Measurements from ENCODE around the gene RSPO1.

The RSPO1 gene

GRCh38 chr1:37622131-37622530 lies 12.6 kb downstream of the RSPO1 start:
- Histone ChIP-seq H2AFZ (ENCODE audit: low read length) (no peak overlapping the region), H3K9me3 (replicated peaks; ENCODE audit: insufficient read depth, low read length) (no peaks in the 10 kb centered on the region), H3F3A (ENCODE audit: insufficient read depth, low read length) (no peaks in the 10 kb centered on the region), H3K4me2 (ENCODE audit: low read depth, low read length) (no peak overlapping the region), H3K79me2 (ENCODE audit: low read length) (no peaks in the 10 kb centered on the region), H3K9me2 (replicated peaks; ENCODE audit: insufficient read depth, low read length) (no peaks in the 10 kb centered on the region), H3K4me1 (ENCODE audit: low read length) (no peaks in the 10 kb centered on the region), H3K27ac (ENCODE audit: low read length) (no peak overlapping the region), H3K4me3 (ENCODE audit: low read length) (no peak overlapping the region), H3K27me3 (replicated peaks; ENCODE audit: insufficient read depth, low read length) (peaks cover 64% of the 10 kb centered on the region), H4K20me1 (ENCODE audit: insufficient read depth, low read length) (no peaks in the 10 kb centered on the region), H3K36me3 (replicated peaks; ENCODE audit: insufficient read depth, low read length) (no peaks in the 10 kb centered on the region), H3K9ac (ENCODE audit: low read length) (no peak overlapping the region)
- TF ChIP-seq EZH2phosphoT487 (IDR thresholded peaks at IDR 0.05; ENCODE audit: low read length) (no peak), CTCF (IDR thresholded peaks at IDR 0.05; ENCODE audit: low read length) (0 out of 2 replicates have a peak, but pooled peaks have one; percentile 10)
- no peak for DNase-seq

GRCh38 chr1:37621326-37621870 lies 13.3 kb downstream of the RSPO1 start:
- Histone ChIP-seq H3K79me2 (ENCODE audit: low read length) (no peaks in the 10 kb centered on the region), H3K9ac (ENCODE audit: low read length) (no peak overlapping the region), H3K36me3 (replicated peaks; ENCODE audit: insufficient read depth, low read length) (no peaks in the 10 kb centered on the region), H3F3A (ENCODE audit: insufficient read depth, low read length) (no peaks in the 10 kb centered on the region), H3K4me1 (ENCODE audit: low read length) (no peaks in the 10 kb centered on the region), H3K27ac (ENCODE audit: low read length) (no peak overlapping the region), H3K4me3 (ENCODE audit: low read length) (no peak overlapping the region), H3K27me3 (replicated peaks; ENCODE audit: insufficient read depth, low read length) (peaks cover 63% of the 10 kb centered on the region), H3K4me2 (ENCODE audit: low read depth, low read length) (no peak overlapping the region), H3K9me2 (replicated peaks; ENCODE audit: insufficient read depth, low read length) (no peaks in the 10 kb centered on the region), H3K9me3 (replicated peaks; ENCODE audit: insufficient read depth, low read length) (no peaks in the 10 kb centered on the region), H2AFZ (ENCODE audit: low read length) (no peak overlapping the region), H4K20me1 (ENCODE audit: insufficient read depth, low read length) (no peaks in the 10 kb centered on the region)
- TF ChIP-seq EZH2 (optimal IDR thresholded peaks at IDR 0.05; ENCODE audit: low read depth, low read length), result no peak
- DNase-seq, result no peak

GRCh38 chr1:37620707-37621106 lies 14.0 kb downstream of the RSPO1 start:
- no peaks in the 10 kb centered on the region for H4K20me1 ChIP-seq (ENCODE audit: insufficient read depth, low read length)
- no peaks in the 10 kb centered on the region for H3K79me2 ChIP-seq (ENCODE audit: low read length)
- no peak overlapping the region for H3K4me2 ChIP-seq (ENCODE audit: low read depth, low read length)
- H2AFZ ChIP-seq (ENCODE audit: low read length), result no peak overlapping the region
- H3K36me3 ChIP-seq (replicated peaks; ENCODE audit: insufficient read depth, low read length), result no peaks in the 10 kb centered on the region
- no peak overlapping the region for H3K9ac ChIP-seq (ENCODE audit: low read length)
- H3K9me2 ChIP-seq (replicated peaks; ENCODE audit: insufficient read depth, low read length), result no peaks in the 10 kb centered on the region
- H3F3A ChIP-seq (ENCODE audit: insufficient read depth, low read length), result no peaks in the 10 kb centered on the region
- no peak overlapping the region for H3K4me3 ChIP-seq (ENCODE audit: low read length)
- H3K9me3 ChIP-seq (replicated peaks; ENCODE audit: insufficient read depth, low read length), result no peaks in the 10 kb centered on the region
- no peak overlapping the region for H3K27ac ChIP-seq (ENCODE audit: low read length)
- no peaks in the 10 kb centered on the region for H3K4me1 ChIP-seq (ENCODE audit: low read length)
- peaks cover 64% of the 10 kb centered on the region for H3K27me3 ChIP-seq (replicated peaks; ENCODE audit: insufficient read depth, low read length)
- TF ChIP-seq EZH2phosphoT487 (IDR thresholded peaks at IDR 0.05; ENCODE audit: low read length), result no peak
- TF ChIP-seq CTCF (IDR thresholded peaks at IDR 0.05; ENCODE audit: low read length), result no peak
- TF ChIP-seq EZH2 (optimal IDR thresholded peaks at IDR 0.05; ENCODE audit: low read depth, low read length), result no peak
- DNase-seq, result no peak

- DNase-seq, result no peak
- Histone ChIP-seq H3K4me2 (ENCODE audit: low read depth, low read length) (no peak overlapping the region), H3K9me2 (replicated peaks; ENCODE audit: insufficient read depth, low read length) (no peaks in the 10 kb centered on the region), H3K9ac (ENCODE audit: low read length) (no peak overlapping the region), H3K36me3 (replicated peaks; ENCODE audit: insufficient read depth, low read length) (no peaks in the 10 kb centered on the region), H3K9me3 (replicated peaks; ENCODE audit: insufficient read depth, low read length) (no peaks in the 10 kb centered on the region), H3K4me1 (ENCODE audit: low read length) (no peaks in the 10 kb centered on the region), H3K27ac (ENCODE audit: low read length) (no peak overlapping the region), H3K79me2 (ENCODE audit: low read length) (no peaks in the 10 kb centered on the region), H3K4me3 (ENCODE audit: low read length) (no peak overlapping the region), H3F3A (ENCODE audit: insufficient read depth, low read length) (no peaks in the 10 kb centered on the region), H2AFZ (ENCODE audit: low read length) (no peak overlapping the region), H3K27me3 (replicated peaks; ENCODE audit: insufficient read depth, low read length) (peaks cover 38% of the 10 kb centered on the region), H4K20me1 (ENCODE audit: insufficient read depth, low read length) (no peaks in the 10 kb centered on the region)
- TF ChIP-seq EZH2 (optimal IDR thresholded peaks at IDR 0.05; ENCODE audit: low read depth, low read length) (no peak), CTCF (IDR thresholded peaks at IDR 0.05; ENCODE audit: low read length) (no peak), EZH2phosphoT487 (IDR thresholded peaks at IDR 0.05; ENCODE audit: low read length) (no peak)
Observed at GRCh38 chr1:37616330-37616729, 18.4 kb downstream of the RSPO1 start.

Measured in MM.1S (cell line).